MM.1S (cell line): Measurements from ENCODE around the gene WNT9B.

Experiments
- DNase-seq: peaks from one replicate; pipeline ENCODE4 v3.0.0-alpha.2; 2015
- H2AFZ ChIP-seq: fragments of 300-600 bp; sonication (generic); 2 replicates; pipeline ENCODE4 v1.6.0; 2016; ENCODE audit warnings: antibody characterized with exemption, low read length
- H3F3A ChIP-seq: fragments of 300-600 bp; sonication (generic); 2 replicates; pipeline ENCODE4 v1.6.1; 2016; ENCODE audit warnings: mild to moderate bottlenecking, antibody characterized with exemption, low read length, moderate library complexity, mixed read lengths; ENCODE audit not compliant: insufficient read depth
- H3K27ac ChIP-seq: fragments of 300-600 bp; sonication (generic); 2 replicates; pipeline ENCODE4 v1.5.1; 2016; ENCODE audit warnings: mild to moderate bottlenecking, low read length
- H3K27me3 ChIP-seq: fragments of 300-600 bp; sonication (generic); replicated peaks from 2 replicates; pipeline ENCODE4 v1.6.0; 2016; ENCODE audit warnings: low read length; ENCODE audit not compliant: insufficient read depth
- H3K36me3 ChIP-seq: fragments of 300-600 bp; sonication (generic); replicated peaks from 2 replicates; pipeline ENCODE4 v1.6.1; 2016; ENCODE audit warnings: mild to moderate bottlenecking, low read length, mixed read lengths; ENCODE audit not compliant: insufficient read depth
- H3K4me1 ChIP-seq: fragments of 300-600 bp; sonication (generic); 2 replicates; pipeline ENCODE4 v1.6.1; 2016; ENCODE audit warnings: low read length, mixed read lengths
- H3K4me2 ChIP-seq: fragments of 300-600 bp; sonication (generic); 2 replicates; pipeline ENCODE4 v1.6.0; 2016; ENCODE audit warnings: low read depth, low read length
- H3K4me3 ChIP-seq: fragments of 300-600 bp; sonication (generic); 2 replicates; pipeline ENCODE4 v1.5.1; 2016; ENCODE audit warnings: low read length, mixed read lengths
- H3K79me2 ChIP-seq: fragments of 300-600 bp; sonication (generic); 2 replicates; pipeline ENCODE4 v1.6.1; 2016; ENCODE audit warnings: mixed run types, low read length, mixed read lengths
- H3K9ac ChIP-seq: fragments of 300-600 bp; sonication (generic); 2 replicates; pipeline ENCODE4 v1.6.1; 2016; ENCODE audit warnings: low read length, mixed read lengths
- H3K9me2 ChIP-seq: fragments of 300-600 bp; sonication (generic); replicated peaks from 2 replicates; pipeline ENCODE4 v1.6.1; 2016; ENCODE audit warnings: mild to moderate bottlenecking, low read length, mixed read lengths; ENCODE audit not compliant: insufficient read depth
- H3K9me3 ChIP-seq: fragments of 300-600 bp; sonication (generic); replicated peaks from 2 replicates; pipeline ENCODE4 v1.6.1; 2016; ENCODE audit warnings: mild to moderate bottlenecking, low read length, mixed read lengths; ENCODE audit not compliant: insufficient read depth
- H4K20me1 ChIP-seq: fragments of 300-600 bp; sonication (generic); 2 replicates; pipeline ENCODE4 v1.6.1; 2016; ENCODE audit warnings: mild to moderate bottlenecking, low read length, moderate library complexity, mixed read lengths; ENCODE audit not compliant: insufficient read depth
- EZH2 ChIP-seq: fragments of 300-600 bp; sonication (generic); optimal IDR thresholded peaks from 2 replicates; pipeline ENCODE3; 2017; ENCODE audit warnings: low read depth, mild to moderate bottlenecking, antibody characterized with exemption, low read length, mixed read lengths
- EZH2phosphoT487 ChIP-seq: fragments of 300-600 bp; sonication (generic); IDR thresholded peaks from 2 replicates; pipeline ENCODE4 v1.6.1; 2018; ENCODE audit warnings: antibody characterized with exemption, low read length
- TF ChIP-seq, protein P1 (sequence below): fragments of 300-600 bp; sonication (generic); IDR thresholded peaks from 2 replicates; pipeline ENCODE4 v1.5.1; 2016; ENCODE audit warnings: antibody characterized with exemption, low read length, mixed read lengths

The WNT9B gene

DNA sequence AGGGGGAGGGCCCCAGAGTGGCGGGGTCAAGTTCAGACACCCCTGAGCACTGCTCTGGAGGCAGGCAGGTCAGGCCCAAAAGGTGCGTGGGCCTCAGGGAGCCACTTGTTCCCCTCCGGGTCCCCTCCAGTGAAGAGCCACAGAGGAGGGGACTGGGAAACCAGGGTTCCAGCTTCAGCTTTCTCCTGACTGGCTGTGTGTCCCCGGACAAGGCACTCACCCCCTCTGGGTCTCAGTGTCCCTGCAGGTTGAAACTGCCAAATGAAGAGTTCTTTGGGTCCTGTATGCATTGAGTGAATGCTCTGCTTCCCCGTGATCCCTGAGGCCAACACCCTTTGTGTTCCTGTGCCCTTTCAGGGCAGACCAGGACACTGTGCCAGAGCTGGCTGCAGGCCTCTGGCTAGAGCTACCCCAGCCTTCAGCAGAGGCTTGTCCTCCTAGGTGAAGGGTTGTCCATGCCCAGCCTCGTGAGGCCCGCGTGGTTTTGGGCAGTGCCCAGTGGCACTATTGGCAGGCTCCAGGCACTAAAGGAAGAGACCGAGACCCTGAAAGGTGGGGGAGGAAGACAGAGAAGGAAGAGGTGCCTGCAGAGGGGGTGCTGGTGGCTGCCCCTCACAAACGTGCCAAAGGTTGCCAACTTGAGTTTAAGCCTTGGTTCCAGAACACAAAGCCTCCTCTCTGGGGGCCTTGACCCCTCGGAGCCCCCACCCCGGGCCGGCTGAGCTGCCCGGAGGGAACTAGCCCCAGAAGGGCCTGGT, 19.6 kb upstream of the WNT9B start:
- Histone ChIP-seq H3K4me1 (no peaks in the 10 kb centered on the region), H3K4me3 (no peak overlapping the region), H2AFZ (no peak overlapping the region), H3K9ac (no peak overlapping the region), H3K79me2 (no peaks in the 10 kb centered on the region), H4K20me1 (no peaks in the 10 kb centered on the region), H3K4me2 (no peak overlapping the region), H3K9me3 (no peaks in the 10 kb centered on the region), H3K36me3 (no peaks in the 10 kb centered on the region), H3K27ac (no peak overlapping the region), H3K9me2 (no peaks in the 10 kb centered on the region), H3F3A (no peaks in the 10 kb centered on the region), H3K27me3 (no peaks in the 10 kb centered on the region)
- TF ChIP-seq, protein P1, sequence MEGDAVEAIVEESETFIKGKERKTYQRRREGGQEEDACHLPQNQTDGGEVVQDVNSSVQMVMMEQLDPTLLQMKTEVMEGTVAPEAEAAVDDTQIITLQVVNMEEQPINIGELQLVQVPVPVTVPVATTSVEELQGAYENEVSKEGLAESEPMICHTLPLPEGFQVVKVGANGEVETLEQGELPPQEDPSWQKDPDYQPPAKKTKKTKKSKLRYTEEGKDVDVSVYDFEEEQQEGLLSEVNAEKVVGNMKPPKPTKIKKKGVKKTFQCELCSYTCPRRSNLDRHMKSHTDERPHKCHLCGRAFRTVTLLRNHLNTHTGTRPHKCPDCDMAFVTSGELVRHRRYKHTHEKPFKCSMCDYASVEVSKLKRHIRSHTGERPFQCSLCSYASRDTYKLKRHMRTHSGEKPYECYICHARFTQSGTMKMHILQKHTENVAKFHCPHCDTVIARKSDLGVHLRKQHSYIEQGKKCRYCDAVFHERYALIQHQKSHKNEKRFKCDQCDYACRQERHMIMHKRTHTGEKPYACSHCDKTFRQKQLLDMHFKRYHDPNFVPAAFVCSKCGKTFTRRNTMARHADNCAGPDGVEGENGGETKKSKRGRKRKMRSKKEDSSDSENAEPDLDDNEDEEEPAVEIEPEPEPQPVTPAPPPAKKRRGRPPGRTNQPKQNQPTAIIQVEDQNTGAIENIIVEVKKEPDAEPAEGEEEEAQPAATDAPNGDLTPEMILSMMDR: no peak
- TF ChIP-seq EZH2 (no peak), EZH2phosphoT487 (no peak)
- no peak for DNase-seq

DNA sequence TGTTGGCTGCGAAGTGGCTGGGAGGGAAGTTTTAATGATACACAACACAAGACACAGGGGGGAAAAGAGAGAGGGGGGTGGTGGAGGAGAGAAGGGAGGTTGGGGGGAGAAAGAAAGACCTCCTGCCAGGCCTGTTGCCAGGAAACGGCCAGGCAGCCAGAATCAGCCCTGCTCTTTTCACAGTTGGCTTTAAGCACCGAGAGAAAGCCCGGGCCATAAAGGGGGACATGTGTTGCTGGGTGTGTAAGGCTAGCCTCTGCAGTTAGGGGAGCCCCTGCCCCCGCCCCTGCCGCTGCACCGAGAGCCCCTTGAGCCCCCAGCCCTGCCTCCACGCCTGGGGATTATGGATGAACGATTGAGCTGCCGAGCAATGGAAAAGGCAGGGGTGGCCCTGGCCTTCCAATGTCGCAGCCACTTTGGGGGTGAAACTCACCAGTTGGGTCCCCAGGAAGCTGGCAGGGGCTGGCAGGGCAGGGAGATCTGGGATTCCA, 19.0 kb upstream of the WNT9B start:
- Histone ChIP-seq H3K4me2 (no peak overlapping the region), H3K4me1 (no peaks in the 10 kb centered on the region), H2AFZ (no peak overlapping the region), H4K20me1 (no peaks in the 10 kb centered on the region), H3K9me3 (no peaks in the 10 kb centered on the region), H3K27me3 (no peaks in the 10 kb centered on the region), H3K79me2 (no peaks in the 10 kb centered on the region), H3K27ac (no peak overlapping the region), H3K9me2 (no peaks in the 10 kb centered on the region), H3K4me3 (no peak overlapping the region), H3F3A (no peaks in the 10 kb centered on the region), H3K36me3 (no peaks in the 10 kb centered on the region), H3K9ac (no peak overlapping the region)
- TF ChIP-seq EZH2phosphoT487 (no peak), EZH2 (no peak)
- TF ChIP-seq, protein P1: no peak
- no peak for DNase-seq

DNA sequence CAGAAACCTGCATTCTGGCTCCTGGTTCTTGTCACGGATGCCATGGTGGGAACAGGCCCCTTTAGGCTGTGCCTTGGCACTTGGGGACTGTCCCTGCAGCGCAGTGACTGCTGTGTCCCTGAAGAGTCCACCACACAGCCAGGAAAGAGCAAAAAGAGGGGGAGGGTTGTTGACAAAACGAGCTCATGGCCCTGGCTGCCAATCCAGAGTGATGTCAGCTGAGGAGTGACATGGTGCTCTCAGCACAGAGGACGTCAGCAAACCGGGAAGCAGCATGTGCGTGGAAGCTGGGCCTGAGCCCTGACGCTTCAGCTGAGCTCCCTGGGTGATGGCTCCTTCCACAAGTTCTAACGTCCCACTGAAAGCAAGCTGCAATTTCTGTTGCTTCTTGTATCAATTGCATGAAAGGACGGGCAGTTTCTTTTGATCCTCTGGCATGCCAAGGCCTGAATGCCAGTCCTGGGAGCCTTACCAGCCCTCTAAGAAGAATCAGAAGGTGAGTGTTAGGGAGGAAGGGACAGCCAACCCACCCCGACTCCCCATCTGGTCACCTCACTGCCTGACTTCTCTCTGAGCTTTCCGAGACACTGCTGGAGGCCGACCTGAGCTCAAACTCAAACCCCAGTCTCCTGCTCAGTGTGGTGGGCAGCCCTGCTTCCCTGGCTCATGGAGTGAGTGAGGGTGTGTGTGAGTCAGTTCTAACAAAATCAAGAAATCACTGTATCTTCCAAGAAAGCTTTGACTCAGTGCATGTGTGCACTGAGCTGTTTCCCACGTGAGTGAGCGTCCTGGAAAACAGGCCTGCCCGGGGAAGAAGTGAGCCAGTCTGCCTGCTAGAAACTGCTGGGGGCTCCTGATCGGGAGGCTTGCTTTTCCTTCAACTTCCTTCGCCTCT, 18.2 kb upstream of the WNT9B start:
- H3K27me3 ChIP-seq: no peaks in the 10 kb centered on the region
- H3K27ac ChIP-seq: no peak overlapping the region
- H4K20me1 ChIP-seq: no peaks in the 10 kb centered on the region
- TF ChIP-seq EZH2phosphoT487 (no peak), EZH2 (no peak)
- TF ChIP-seq, protein P1: no peak
- no peak overlapping the region for H2AFZ ChIP-seq
- H3K9ac ChIP-seq: no peak overlapping the region
- no peak for DNase-seq
- no peaks in the 10 kb centered on the region for H3K4me1 ChIP-seq
- H3K9me3 ChIP-seq: no peaks in the 10 kb centered on the region
- H3K79me2 ChIP-seq: no peaks in the 10 kb centered on the region
- no peak overlapping the region for H3K4me3 ChIP-seq
- H3K36me3 ChIP-seq: no peaks in the 10 kb centered on the region
- no peaks in the 10 kb centered on the region for H3K9me2 ChIP-seq
- no peak overlapping the region for H3K4me2 ChIP-seq
- H3F3A ChIP-seq: no peaks in the 10 kb centered on the region
